Natural killer cell (primary cell): ENCODE data around the gene FUT1. TPM values are rescaled to one million over a fixed set of nuclear protein-coding genes. Genes with fewer than 3 reads are reported as not detected.

Source experiments
- ATAC-seq, 3 donors: fragments of 150-1000 bp in 2 of 3; fragments of 200-7000 bp in 1 of 3; cut with Tn5 transposase; 1 replicate in 1 of 3; 2 replicates in 2 of 3; pipeline ENCODE4 v1.10.0; 2021; ENCODE audit warnings: mild to moderate bottlenecking in 2 of 3, moderate library complexity in 2 of 3
- DNase-seq, 2 donors: peaks; one replicate each; pipeline versions ENCODE4 v3.0.0 to v3.0.0-alpha.2; 2013 to 2021; ENCODE audit warnings: mixed read lengths in 1 of 2
- H3K27ac ChIP-seq: one replicate; pipeline ENCODE4 v1.5.1; 2013; ENCODE audit warnings: mild to moderate bottlenecking, low read length
- H3K27me3 ChIP-seq: one replicate; pipeline ENCODE4 v1.6.1; 2013; ENCODE audit warnings: low read length; ENCODE audit not compliant: control insufficient read depth, insufficient read depth
- H3K36me3 ChIP-seq: one replicate; pipeline ENCODE4 v1.6.1; 2013; ENCODE audit warnings: low read length; ENCODE audit not compliant: control insufficient read depth, insufficient read depth
- H3K4me1 ChIP-seq: one replicate; pipeline ENCODE4 v1.6.1; 2013; ENCODE audit warnings: low read length; ENCODE audit not compliant: control insufficient read depth, insufficient read depth
- H3K4me3 ChIP-seq: one replicate; pipeline ENCODE4 v1.5.1; 2013; ENCODE audit warnings: low read length
- H3K9me3 ChIP-seq: one replicate; pipeline ENCODE4 v1.6.1; 2013; ENCODE audit warnings: low read length; ENCODE audit not compliant: control insufficient read depth, insufficient read depth
- H3K27ac Mint-ChIP-seq, 2 donors: one replicate each; pipeline ENCODE4 v1.8.0; 2022; ENCODE audit warnings: mild to moderate bottlenecking in 2 of 2, mixed read lengths in 2 of 2, moderate library complexity in 1 of 2
- H3K27me3 Mint-ChIP-seq, 2 donors: one replicate each; pipeline ENCODE4 v1.8.0; 2022; ENCODE audit warnings: low read depth in 2 of 2, mixed read lengths in 2 of 2
- H3K36me3 Mint-ChIP-seq: one replicate; pipeline ENCODE4 v1.8.0; 2022; ENCODE audit warnings: mixed read lengths
- H3K4me1 Mint-ChIP-seq, 2 donors: one replicate each; pipeline ENCODE4 v1.8.0; 2022; ENCODE audit warnings: mixed read lengths in 2 of 2
- H3K4me3 Mint-ChIP-seq: one replicate; pipeline ENCODE4 v1.8.0; 2022; ENCODE audit warnings: mild to moderate bottlenecking, moderate library complexity, mixed read lengths
- H3K9me3 Mint-ChIP-seq, 2 donors: one replicate each; pipeline ENCODE4 v1.8.0; 2022; ENCODE audit warnings: mixed read lengths in 2 of 2
- CTCF ChIP-seq: fragments of 200-600 bp; IDR thresholded peaks from one replicate; pipeline ENCODE4 v1.8.0; 2022; ENCODE audit warnings: antibody characterized with exemption
- WGBS: methylation state at CpG from one replicate; pipeline ENCODE4 v1.1.7; 2013; ENCODE audit warnings: missing lambda C conversion rate; ENCODE audit not compliant: insufficient coverage; 5-methylcytosine and 5-hydroxymethylcytosine counted together
- intact Hi-C: fragments of 100-400 bp; cut with micrococcal nuclease; formaldehyde crosslinking; loops from one replicate; pipeline ENCODE4 v1.14.2; 2022
- total RNA-seq, 4 donors: library from RNA; stranded (reverse); fragments of 120-200 nt in 1 of 4; gene quantifications; one replicate each; pipeline versions ENCODE4 v1.2.3 to v1.2.4, GENCODE V29; 2013 to 2022

FUT1 gene
- total RNA-seq, 3 donors from 2014 or later (not counting 1 experiment from before 2014, with no cell fraction given): 0.18 TPM; not detected in 2

- no peaks in the 10 kb centered on the region for H3K27me3 ChIP-seq
- H3K4me3 ChIP-seq: no peak overlapping the region
- H3K27ac ChIP-seq: no peak overlapping the region
- H3K4me3 Mint-ChIP-seq: no peak overlapping the region
- H3K9me3 ChIP-seq: peaks cover 4% of the 10 kb centered on the region
- H3K4me1 ChIP-seq: peaks cover 19% of the 10 kb centered on the region
- H3K36me3 Mint-ChIP-seq: no peaks in the 10 kb centered on the region
- H3K27ac Mint-ChIP-seq: no peak overlapping the region
- H3K9me3 Mint-ChIP-seq: peaks cover 5 to 10% of the 10 kb centered on the region in 2 donors
- no peak for TF ChIP-seq CTCF
- peaks cover 14 to 21% of the 10 kb centered on the region in 2 donors for H3K27me3 Mint-ChIP-seq
- ATAC-seq (no peak), DNase-seq (no peak)
- intact Hi-C loops: no loop called here
- 94% methylated on average over 77 of the region's 77 CpGs for whole genome bisulfite sequencing
- no peaks in the 10 kb centered on the region for H3K36me3 ChIP-seq
- H3K4me1 Mint-ChIP-seq: peaks cover 21% of the 10 kb centered on the region in 2 donors
These were observed 23.4 kb downstream of the FUT1 start for GRCh38 chr19:48728911-48729664.

DNA sequence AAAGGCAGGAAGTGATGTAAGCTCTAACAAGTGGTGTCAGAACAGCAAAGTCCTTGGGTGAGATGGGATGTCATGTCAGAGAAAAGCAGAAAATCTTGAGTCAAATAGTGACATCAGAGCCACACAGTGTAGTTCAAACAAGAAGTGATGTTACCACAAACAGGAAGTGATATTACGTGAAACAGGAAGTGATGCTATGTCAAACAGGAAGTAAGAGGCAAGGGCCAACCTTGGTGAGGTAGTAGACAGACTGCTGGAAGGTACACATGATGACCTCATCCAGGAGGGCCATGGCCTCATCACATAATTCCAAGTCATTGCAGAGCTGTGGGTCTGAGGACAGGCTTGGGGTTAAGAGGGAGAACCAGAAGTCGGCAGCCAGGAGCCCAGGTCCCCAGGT lies 25.9 kb downstream of the FUT1 start:
- Mint-ChIP-seq H3K27ac (peak overlapping the region; percentile 24 to 70), H3K9me3 (peaks cover 5 to 10% of the 10 kb centered on the region in 2 donors), H3K27me3 (peaks cover 4 to 6% of the 10 kb centered on the region in 2 donors), H3K36me3 (no peaks in the 10 kb centered on the region), H3K4me3 (no peak overlapping the region), H3K4me1 (peaks cover 21% of the 10 kb centered on the region in 2 donors)
- intact Hi-C loops: no loop called here
- Histone ChIP-seq H3K4me1 (peaks cover 23% of the 10 kb centered on the region), H3K9me3 (peaks cover 4% of the 10 kb centered on the region), H3K27me3 (no peaks in the 10 kb centered on the region), H3K4me3 (no peak overlapping the region), H3K36me3 (no peaks in the 10 kb centered on the region), H3K27ac (peak overlapping the region; percentile 38)
- WGBS: 45% methylated on average over 2 of the region's 2 CpGs
- ATAC-seq (peak; percentile 77), DNase-seq (peak in 1 of 2 donors; percentile 73)
- TF ChIP-seq CTCF: no peak

GRCh38 chr19:48724796-48725753 lies 27.4 kb downstream of the FUT1 start:
- Histone ChIP-seq H3K36me3 (no peaks in the 10 kb centered on the region), H3K4me1 (peaks cover 37% of the 10 kb centered on the region), H3K9me3 (peaks cover 4% of the 10 kb centered on the region), H3K4me3 (no peak overlapping the region), H3K27ac (peak overlapping the region; percentile 19), H3K27me3 (no peaks in the 10 kb centered on the region)
- intact Hi-C loops: no loop called here
- no peak for TF ChIP-seq CTCF
- Mint-ChIP-seq H3K4me1 (peaks cover 29 to 31% of the 10 kb centered on the region in 2 donors), H3K27me3 (no peaks in the 10 kb centered on the region), H3K9me3 (peaks cover 5 to 10% of the 10 kb centered on the region in 2 donors), H3K4me3 (peak overlapping the region; percentile 4), H3K27ac (peak overlapping the region; percentile 82 to 86), H3K36me3 (no peaks in the 10 kb centered on the region)
- DNase-seq (peak in 1 of 2 donors; percentile 81), ATAC-seq (peak; percentile 51 to 65 (median 53))
- 43% methylated on average over 10 of the region's 11 CpGs for WGBS
